Hematopoietic multipotent progenitor cell treated with erythropoietin and hydrocortisone succinate and interleukin-3 and kit ligand, for 4 days (in vitro differentiated cells): Measurements from ENCODE around the gene SUSD3.
"Not testable (repeated sequence)": the region's sequence is repeated elsewhere in the genome, so short reads cannot be mapped to it uniquely, and the experiment has no call there.

Experiments
- DNase-seq: peaks from one replicate; pipeline ENCODE4 v3.0.0-alpha.2; 2015

The SUSD3 gene

DNA sequence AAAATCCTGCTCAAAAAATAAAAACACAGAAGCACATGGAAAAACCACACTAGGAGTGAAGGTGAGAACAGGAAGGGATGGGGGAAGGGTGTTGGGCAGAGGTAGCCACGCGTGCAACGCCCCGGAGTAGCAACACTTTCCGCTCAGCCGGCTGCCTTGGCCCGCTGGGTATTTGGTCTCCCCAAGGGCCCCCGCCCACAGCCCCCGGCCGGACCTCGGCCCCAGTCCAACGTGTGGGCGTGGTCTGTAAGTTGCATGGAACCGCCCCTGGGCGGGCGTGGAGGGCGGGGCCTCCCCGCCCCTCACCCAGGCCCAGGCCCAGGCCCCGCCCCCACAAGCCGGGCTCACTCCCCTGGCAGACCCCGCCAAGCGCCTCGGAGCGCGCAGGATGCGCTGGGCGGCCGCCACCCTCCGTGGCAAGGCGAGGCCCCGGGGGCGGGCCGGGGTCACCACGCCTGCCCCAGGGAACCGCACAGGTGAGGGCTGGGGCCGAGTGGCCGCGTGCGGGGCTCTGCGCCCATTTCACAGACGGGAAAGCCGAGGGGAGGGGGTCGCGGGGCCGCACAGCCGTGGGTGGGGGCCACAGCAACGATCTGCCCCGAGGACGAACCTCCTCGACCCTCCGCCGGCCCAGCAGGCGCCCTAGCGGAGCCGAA is at the start of gene SUSD3:
Gene SUSD3 (plus strand): TSS at position 347 of the 656 bp plus-strand sequence. CDS start 42 bp downstream, at position 389.
- peak; percentile 85 for DNase-seq

GRCh38 chr9:93009337-93010015 is 49.0 kb upstream of the SUSD3 start:
- DNase-seq = no peak

GRCh38 chr9:93010056-93010455 is 48.4 kb upstream of the SUSD3 start:
- no peak for DNase-seq

DNA sequence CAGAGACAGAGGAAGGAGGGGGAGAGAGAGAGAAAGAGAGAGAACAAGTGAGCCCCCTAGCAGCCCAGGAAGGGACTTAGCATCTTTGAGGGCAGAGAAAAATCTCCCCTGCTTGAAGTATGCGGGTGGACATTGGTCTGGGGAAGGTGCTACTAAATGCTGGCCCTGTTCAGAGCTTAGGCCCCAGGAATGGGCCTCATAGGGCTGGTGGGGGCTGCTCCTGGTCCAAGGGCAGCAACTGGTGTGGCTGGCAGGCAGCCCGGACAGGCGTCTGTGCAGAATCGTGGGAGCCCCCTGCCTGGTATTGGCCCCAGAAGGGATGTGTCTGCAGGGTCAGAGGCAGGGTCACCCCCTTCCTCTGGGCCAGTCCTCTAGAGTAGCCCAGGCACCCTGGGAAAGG is 47.8 kb upstream of the SUSD3 start:
- DNase-seq = no peak

DNA sequence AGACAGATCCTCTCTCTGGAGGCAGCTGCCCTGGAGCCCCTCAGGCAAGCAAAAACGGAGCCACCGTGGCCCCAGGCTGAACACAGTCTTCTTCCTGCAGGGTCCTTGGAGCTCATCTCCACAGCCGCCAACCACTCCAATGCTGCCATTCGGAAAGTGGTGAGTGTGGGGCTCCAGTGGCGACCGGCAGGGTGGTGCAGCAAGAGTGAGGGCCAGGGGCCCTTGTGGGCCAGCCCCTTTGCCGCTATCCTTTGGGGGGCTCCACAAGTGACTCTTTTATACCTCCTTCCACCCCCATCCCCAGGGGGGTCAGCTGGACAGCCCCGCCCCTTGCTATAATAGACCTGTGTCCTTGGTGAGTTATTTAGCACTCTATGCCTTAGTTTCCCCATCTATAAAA is 47.4 kb upstream of the SUSD3 start:
- DNase-seq = no peak

DNA sequence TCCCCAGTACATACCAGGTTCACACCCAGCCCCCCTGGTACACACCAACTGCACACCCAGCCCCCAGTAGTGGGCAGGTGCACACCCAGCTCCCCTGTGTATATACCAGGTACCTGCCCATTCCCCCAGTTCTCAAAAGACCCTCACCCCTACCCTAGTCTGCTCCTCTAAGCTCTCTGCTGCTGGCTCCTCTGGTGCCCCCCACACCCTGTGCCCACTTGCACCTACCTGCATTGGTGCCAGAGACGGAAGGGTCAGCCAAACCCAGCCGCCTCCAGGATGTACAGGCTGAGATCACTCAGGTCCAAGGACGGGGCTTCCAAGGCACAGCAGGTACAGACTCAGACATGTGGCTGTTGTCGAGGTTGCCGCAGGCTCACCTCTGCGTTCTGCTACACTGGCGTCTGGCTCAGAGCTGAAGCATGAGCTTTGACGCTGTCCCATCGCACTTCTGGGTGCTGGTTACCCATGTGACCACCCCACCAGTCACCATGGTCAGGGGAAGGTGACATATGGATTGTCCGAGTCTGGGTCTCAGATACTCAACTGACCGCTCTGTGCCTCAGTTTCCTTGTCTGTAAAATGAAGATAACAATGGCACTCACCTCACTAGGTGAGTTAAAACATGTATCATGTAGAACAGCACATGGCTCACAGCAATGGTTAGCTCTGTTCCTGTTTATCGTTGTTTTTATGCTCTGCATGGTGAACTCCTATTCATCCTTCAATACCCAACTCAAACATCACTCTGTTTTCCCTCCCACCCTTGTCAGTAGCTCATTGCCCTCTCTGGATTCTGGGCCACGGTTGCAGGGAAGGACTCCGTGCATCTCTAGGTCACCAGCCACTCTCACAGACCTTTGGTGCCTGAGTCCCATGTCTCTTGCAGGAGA is 45.3 kb upstream of the SUSD3 start:
- DNase-seq = no peak

DNA sequence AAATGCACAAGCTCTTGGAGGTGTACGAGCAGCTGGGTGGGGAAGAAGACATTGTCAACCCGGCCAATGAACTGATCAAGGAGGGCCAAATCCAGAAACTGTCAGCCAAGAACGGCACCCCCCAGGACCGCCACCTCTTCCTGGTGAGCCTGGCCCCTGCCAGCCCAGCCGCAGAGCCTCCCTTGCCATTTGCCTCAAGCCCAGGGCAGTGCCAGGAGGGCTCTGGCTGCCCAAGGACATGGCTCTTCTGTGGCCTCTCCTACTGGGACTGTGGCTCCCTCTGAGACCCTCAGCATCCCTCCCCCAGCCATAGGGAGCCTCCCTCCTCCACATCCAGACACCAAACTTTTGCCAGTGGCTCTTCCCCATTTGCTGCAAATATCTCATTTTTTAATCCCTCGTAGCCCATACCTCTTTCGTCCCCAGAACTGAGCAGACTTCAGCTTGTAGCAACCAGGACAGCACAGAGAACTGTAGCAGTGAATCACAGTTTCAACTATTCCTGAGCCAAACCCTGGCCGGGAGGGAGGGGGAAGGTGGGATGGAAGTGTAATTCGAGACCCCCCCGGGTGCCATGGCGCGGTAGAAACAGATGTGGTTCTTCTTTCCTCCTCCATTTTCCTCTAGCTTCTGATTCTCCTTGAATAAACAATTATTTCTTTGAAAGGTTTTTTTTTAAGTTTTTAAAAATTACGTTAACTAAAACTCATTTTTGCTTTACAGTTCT is 44.5 kb upstream of the SUSD3 start:
- DNase-seq = no peak

GRCh38 chr9:93015190-93015589 is 43.3 kb upstream of the SUSD3 start:
- not testable (repeated sequence) for DNase-seq

GRCh38 chr9:93017621-93018020 is 40.9 kb upstream of the SUSD3 start:
- no peak for DNase-seq

- no peak for DNase-seq
Observed at GRCh38 chr9:93020151-93020550, 38.4 kb upstream of the SUSD3 start.

- DNase-seq = no peak
Observed at GRCh38 chr9:93020771-93021670, 37.5 kb upstream of the SUSD3 start.

- DNase-seq = no peak
Observed at GRCh38 chr9:93022066-93022465, 36.4 kb upstream of the SUSD3 start.

DNA sequence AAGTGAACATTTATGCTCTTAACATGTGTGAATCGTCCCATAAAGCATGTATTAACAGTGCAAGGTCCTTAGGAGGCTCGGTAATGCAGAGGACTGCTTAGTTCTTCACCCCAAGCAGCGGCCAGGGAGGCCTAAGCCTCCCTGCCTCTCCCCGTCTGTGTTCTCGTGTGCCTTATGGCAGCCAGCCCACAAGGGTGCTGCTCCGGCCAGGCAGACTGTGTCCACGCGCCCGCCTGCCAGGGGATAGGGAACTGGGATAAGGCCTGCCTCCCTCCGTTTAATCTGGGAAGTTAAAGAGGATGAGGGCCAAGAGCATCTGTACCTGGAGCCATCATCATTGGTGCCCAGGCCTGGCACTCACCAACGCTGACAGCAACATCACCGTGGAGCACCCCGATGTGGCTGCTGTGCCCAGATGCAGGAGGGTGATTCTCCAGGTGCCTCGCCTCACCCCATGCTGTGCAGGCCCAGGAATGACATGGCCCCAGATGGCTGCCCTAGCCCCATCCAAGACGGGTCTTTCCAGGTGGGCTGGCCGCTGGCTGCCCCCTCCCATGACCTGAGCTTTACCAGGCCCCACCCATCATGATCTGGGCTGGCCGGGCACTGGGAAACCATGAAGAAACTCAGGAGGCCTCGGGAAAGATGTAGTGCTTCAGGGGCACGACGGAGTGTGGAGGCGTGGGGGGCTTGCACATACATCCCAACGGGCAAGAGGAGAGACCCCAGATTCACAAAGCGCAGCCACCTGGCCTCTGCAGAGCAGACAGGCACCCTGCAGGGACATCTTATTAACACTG is 35.6 kb upstream of the SUSD3 start:
- DNase-seq = no peak

- DNase-seq = no peak
Observed at GRCh38 chr9:93023521-93023815, 35.0 kb upstream of the SUSD3 start.

DNA sequence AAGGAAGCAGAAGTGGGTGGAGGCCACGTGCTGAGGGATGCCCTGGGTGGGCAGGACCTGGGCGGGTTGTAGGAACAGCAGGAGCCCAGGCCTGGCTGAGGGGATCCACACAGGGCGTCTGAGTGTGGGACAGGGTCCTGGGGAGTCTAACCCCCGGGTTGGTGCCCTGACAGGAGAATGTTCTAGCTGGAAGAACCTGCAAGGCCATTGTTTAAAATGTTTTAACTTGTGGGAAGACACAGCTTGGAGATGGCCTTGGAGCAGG is 33.9 kb upstream of the SUSD3 start:
- no peak for DNase-seq

GRCh38 chr9:93024986-93025630 is 33.4 kb upstream of the SUSD3 start:
- DNase-seq = no peak

- no peak for DNase-seq
Observed at GRCh38 chr9:93025736-93026135, 32.8 kb upstream of the SUSD3 start.

GRCh38 chr9:93026640-93027039 is 31.9 kb upstream of the SUSD3 start:
- no peak for DNase-seq

DNA sequence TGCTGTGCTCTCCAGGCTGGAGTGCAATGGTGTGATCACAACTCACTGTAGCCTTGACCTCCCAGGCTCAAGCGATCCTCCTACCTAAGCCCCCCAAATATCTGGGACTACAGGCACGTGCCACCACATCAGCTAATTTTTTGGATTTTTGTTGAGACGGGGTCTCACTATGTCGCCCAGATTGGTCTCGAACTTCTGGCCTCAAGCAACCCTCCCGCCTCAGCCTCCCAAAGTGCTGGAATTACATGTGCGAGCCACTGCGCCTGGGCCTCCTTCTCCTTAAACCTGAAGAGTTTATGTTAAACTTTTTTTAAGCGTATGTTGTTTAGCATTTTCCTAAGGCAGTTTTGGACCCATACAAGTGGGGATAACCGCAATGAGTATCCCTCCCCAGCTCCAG is 30.8 kb upstream of the SUSD3 start:
- no peak for DNase-seq

DNA sequence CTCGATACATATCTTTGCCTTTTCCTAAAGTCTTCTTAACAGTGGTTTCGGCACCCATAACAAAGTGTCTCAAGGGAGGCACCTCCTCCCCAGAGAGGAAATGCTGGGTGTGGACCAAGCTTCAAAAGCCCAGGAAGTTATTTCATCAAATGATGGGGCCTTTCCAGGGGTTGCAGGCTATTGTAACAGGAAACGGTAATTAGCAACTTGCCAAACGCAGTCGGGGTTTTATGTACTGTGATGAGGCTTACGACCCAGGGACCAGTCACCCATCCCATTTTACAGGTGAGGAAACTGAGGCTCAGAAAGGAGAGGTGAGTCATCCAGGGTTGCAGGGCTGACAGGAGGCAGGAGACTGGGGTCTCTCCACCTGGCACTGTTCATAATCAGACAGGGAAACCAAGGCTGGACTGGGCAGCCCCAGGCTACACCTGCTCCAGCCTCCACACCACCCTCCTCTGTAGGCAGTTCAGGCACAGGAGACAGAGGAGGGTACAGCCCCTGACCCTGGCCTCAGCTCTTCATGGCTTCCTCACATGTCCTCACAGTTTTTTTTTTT is 30.0 kb upstream of the SUSD3 start:
- peak; percentile 66 for DNase-seq
